GM19099 (cell line): ENCODE data around the gene PPARG.

Experiments
- POLR2A ChIP-seq: IDR thresholded peaks from 3 replicates; pipeline ENCODE4 v1.6.1; 2011; ENCODE audit warnings: low read depth; ENCODE audit not compliant: insufficient read length; ENCODE audit errors: extremely low read depth

The PPARG gene

DNA sequence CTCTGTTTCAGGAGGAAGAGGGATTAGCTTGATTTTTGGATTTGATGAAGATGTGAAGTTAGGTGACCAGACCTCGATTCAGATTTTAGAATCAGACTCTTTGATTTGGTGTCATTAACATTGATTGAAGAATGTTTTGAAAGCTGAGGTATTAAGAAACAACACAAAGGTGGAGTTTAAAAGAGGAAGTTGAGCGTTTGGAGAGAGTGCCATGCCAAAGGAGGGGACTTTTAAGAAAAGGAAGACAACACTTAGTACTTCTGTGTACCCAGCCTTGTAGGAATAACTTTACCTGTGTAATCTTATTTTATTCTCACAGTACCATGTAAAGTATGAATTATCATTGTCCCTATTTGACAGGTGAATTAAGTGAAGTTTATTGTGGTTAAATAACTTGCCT, 34.4 kb downstream of the PPARG start:
- no peak for TF ChIP-seq POLR2A

DNA sequence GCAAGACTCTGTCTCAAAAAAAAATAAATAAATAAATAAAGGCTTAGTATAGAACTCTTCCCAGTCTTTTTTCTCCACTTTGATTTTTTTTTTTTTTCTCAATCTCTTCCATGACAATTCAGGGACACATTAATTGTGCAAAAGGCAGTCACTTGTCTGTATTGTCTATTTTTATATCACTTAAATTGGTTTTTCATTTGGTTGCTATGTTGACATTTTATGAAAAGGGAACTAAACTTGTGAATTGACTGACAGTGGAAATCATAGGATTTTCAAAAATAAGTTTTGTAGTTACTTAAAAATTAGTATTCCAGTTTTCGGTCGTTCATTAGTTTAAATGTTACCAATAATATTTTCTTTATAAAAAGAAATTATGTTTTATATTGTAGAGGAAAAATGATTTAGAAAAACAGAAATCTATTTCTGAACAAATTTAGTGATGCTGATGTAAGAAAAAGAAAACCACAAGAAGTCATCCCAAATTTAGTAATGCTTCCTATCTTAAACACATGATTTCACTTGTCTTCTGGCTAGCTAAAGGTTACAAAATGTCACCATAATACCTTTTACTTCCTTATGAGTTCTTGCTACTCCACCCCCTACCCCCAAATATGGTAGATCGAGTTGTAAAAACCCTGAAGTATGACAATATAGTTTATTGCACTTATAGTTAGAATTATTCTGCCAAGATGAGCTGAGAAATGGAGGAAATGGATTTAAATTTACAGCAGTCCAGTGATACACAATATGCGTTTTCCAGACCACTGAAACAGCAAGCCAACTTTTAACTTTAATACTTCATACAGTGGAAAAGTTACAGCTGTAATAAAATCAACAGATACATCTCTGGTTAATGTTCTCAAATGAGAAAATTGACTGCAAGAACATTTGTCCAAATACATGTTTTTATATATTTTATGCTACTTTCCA, 37.0 kb downstream of the PPARG start:
- TF ChIP-seq POLR2A = no peak

- no peak for TF ChIP-seq POLR2A
Measured at GRCh38 chr3:12327021-12327420, 38.2 kb downstream of the PPARG start.

- no peak for TF ChIP-seq POLR2A
Measured at GRCh38 chr3:12328132-12328836, 39.4 kb downstream of the PPARG start.

- TF ChIP-seq POLR2A = no peak
Measured at GRCh38 chr3:12328837-12329462, 40.1 kb downstream of the PPARG start.

GRCh38 chr3:12334786-12335185, 45.9 kb downstream of the PPARG start:
- TF ChIP-seq POLR2A = no peak

DNA sequence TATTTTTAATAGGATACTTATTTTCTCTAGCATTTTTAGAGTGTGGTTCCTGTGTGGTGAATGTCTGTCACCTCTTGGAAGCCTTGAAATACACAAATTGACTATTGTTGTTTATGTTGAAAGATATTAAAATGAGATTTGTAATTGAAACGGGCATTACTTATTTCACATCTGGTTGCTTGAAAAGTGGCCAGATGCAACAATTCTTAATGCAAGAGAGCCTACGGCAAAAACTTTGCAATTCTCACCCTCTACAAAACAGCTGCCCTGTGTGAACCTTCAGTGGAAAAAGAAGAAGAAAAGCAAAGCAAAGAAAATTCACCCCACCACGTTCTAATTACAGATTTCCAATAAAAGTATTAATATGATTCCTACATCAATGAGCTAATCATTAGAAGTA, 46.6 kb downstream of the PPARG start:
- TF ChIP-seq POLR2A = no peak

DNA sequence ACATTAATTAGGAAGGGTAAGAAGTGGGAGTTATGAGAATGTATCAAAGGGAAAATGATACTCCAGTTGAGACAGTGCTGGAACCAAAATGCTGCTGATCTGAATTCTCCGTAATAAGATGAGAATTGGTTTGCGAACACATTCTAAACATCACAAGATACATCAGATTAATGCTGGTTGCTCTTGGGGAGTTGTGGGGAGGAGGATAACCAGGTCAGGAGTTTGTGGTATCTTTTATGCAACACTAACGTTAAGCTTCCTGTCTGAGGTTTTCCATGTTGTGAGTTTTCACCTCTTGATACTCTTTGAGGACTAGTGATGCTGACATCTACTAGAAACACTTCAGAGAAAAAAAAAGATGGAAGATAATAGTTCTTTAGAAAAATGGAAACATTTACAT, 47.2 kb downstream of the PPARG start:
- no peak for TF ChIP-seq POLR2A

GRCh38 chr3:12338595-12339546, 50.0 kb downstream of the PPARG start:
- no peak for TF ChIP-seq POLR2A

DNA sequence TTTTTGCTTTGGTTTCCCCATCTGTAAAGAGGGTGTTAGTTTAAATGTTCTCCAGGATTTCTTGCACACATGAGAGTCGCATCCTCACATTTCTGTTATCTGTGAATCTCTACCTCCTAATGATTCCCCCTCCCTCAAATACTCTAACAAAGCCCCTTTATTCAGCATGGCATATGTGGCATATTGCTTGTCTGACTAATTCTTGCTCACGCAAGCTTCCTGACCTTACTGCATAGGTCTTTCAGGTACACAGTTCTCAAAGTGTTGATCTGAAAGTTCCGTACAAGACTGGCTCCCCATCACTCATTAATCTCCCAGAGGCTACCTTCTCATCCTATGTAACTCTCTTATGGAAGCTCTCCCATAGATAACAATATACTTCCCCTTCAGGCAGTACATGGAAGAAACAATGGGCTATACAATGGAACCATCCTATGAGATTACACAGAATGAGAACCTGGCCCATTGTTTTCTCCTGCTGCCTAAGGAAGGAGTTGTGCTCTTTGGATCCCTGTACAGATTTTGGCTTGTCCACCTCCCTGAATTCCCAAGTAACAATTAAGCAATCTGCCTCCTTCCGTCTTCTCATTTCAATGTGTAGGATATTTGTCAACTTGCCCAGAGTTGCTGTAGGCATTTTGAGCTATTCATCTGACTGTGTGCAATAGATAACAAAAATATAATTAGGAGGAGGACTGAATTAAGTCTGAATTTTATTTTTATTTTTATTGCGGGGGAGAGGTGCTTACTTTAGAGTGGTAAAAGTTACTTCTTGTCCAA, 51.0 kb downstream of the PPARG start:
- no peak for TF ChIP-seq POLR2A

GRCh38 chr3:12340506-12340905, 51.6 kb downstream of the PPARG start:
- no peak for TF ChIP-seq POLR2A

- no peak for TF ChIP-seq POLR2A
Measured at GRCh38 chr3:12342151-12342550, 53.3 kb downstream of the PPARG start.

GRCh38 chr3:12343047-12343501, 54.2 kb downstream of the PPARG start:
- TF ChIP-seq POLR2A = no peak

- no peak for TF ChIP-seq POLR2A
Measured at GRCh38 chr3:12345141-12345561, 56.3 kb downstream of the PPARG start.
